Non-pigmented ciliary epithelial cell (primary cell): ENCODE data around the gene LRMDA.
"Not testable (repeated sequence)": the region's sequence is repeated elsewhere in the genome, so short reads cannot be mapped to it uniquely, and the experiment has no call there.

ENCODE experiments used
- DNase-seq: peaks from one replicate; pipeline ENCODE4 v3.0.0-alpha.2; 2010; ENCODE audit warnings: low read depth

LRMDA gene

DNA sequence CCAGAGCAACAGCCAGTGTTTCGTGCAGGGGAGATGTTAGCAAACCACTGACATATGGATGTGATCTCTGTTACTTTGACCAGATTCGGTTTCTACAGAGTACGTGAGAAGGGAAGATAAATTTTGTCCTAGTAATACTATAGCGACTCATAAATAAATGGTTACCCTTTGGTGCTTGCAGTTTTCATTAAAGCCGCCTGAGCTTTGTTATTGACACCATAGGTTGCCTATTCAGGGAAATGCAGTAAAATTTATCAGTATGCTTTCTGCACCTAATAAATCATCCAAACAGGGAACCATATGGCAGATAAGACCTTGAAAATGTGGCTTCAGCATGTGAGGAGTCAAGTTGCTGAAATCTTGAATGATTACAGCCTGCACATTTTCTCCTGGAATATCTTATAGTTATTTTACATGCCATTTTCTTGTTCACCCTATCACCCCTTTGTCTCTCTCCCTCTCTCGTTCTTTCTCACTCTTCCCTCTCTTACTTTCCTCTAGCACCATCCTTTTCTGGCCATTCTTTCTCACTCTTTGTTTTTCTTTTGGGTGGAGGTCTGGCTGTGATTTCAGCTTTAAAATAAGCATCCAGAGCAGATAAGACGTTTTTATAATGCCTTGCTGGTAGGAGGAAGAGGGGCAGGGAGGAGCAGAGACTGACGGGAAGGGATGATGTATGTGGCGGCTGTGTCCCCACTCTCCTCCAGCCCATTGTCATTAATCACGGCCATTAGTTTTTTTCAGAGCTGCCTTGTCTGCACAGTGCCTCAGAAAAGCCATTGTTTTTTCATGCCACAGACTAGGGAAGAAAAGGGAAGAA lies 182.5 kb downstream of the LRMDA start:
- no peak for DNase-seq

DNA sequence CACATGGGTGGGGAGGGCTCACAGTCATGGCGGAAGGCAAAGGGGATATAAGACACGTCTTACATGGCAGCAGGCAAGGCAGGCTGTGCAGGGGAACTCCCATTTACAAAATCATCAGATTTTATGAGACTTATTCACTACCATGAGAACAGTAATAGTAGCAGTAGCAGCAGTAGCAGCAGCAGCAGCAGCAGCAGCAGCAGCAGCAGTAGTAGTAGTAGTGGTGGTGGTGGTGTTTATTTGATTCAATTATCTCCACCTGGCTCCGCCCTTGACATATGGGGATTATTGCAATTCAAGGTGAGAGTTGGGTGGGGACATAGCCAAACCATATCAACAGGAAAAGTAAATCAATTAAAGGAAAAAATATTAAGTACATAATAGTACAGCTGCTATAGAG lies 184.7 kb downstream of the LRMDA start:
- DNase-seq: no peak

DNA sequence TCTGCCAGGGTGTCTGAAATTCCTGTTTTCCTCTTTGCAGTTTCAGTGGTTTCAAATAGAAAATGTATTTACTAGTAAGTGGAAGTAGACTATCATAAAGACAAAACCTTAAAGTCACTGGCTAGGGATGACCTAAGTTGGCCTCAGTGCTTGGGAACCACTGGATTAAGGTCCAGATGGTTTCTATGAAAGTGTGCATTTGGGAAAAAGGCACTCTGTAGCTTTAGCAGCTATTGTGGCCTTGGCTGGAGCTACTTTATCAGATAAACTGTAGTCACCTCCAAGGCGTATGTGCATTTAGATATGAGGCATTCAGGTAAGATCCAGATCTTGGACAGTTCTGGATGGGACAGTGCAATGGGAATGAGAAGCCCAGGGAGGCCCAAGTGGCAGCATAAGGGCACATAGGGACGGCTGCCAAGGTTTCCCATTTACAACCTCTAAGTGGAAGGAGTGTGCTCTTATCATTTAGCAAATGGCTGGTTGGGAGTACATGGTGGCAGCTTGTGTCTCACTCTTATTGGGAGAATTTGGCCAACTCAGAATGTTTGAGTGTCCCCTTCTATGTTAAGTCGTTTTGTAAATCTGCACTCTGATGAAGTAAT lies 185.6 kb downstream of the LRMDA start:
- no peak for DNase-seq

DNA sequence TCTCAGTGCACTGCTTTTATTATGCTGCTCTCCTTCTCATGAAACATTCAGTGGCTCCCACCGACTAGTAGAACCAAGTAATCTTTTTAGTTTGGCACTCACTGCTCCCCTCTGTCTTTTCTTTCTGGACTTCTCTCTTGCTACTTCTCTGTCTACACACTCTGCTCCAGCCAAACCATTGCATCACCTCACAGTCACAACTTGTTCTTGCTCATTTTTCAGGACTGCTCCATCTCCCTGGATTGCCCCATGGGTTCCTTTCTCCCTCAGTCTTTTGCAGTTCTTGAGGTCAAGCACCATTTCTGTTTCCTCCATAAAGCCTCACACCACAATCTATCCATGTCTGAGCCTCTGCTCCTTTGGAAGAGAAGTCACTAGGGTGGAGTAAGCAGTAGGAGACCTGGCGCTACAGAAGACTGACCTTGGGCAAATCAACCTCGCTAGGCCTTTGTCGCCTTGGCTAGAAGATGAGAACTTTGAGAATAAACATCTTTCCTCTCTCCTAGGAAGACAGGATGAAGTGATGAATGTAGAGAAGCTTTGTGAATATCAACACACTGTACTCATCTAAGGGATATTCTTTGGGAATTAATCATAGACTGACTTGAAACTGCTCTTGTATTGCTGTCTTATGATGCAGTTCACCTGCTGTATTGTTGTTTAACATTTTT lies 186.2 kb downstream of the LRMDA start:
- DNase-seq: no peak

DNA sequence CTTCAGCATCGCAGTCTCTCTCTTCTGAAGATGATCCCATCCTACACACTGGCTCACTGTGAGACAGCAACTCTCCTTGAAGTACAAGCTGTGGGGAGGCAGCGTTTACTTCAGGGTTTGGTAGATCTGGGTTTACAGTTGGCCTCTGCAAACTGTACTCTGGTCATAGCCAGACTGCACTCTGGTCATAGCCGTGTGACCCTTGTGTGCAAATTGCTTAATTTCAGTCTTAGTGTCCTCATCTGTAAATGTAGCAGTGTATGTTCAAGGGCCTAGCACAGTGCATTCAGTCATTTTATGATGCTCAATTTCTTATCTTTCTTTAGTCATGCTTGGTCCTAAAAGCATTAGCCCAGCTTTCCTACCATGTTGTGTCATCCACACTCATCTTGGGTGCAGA lies 188.2 kb downstream of the LRMDA start:
- DNase-seq: no peak

DNA sequence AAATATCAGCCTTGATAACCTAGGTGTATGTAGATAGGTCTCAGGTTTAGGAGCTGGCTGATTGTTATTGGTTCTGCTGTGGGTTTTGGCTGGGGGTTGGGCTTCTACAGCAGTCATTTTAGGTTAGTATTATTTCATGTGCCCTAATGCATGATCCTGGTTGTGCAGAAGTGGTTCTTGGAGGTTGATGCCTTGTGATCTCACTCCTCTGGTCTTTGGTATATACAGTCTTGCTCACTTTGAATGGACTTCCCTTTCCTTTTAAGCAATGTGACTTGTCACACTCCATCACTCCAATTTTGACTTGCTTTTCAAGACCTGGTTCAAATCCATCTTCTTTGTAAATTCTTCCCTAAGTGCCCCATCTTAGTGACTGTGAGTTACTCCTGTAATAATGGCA lies 188.9 kb downstream of the LRMDA start:
- DNase-seq: no peak

DNA sequence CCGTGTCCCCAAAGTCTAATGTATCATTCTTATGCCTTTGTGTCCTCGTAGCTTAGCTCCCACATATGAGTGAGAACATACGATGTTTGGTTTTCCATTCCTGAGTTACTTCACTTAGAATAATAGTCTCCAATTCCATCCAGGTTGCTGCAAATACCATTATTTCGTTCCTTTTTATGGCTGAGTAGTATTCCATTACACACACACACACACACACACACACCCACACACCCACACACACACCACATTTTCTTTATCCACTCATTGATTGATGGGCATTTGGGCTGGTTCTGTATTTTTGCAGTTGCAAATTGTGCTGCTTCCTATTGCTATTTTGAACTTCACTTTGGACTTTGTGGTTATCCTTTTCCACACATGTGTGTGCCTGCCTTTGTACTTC lies 189.6 kb downstream of the LRMDA start:
- not testable (repeated sequence) for DNase-seq

DNA sequence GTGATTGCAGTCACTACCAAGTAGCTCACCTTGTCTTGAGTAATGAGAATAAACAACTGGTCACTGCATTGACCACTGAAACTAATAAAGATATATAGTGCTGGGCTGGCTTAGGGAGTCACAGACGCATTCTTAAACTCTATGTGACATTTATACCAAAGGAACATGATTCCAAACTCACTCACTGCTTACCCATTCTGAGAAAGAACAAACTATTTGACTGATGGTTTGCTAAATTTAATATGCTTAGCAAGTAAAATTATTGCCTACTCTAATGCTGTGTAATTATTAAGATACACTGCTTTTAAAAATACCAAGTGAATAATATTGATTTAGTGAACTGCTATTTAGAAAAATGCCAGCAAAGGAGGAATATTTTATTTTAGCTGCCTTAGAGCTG lies 191.1 kb downstream of the LRMDA start:
- DNase-seq: no peak

DNA sequence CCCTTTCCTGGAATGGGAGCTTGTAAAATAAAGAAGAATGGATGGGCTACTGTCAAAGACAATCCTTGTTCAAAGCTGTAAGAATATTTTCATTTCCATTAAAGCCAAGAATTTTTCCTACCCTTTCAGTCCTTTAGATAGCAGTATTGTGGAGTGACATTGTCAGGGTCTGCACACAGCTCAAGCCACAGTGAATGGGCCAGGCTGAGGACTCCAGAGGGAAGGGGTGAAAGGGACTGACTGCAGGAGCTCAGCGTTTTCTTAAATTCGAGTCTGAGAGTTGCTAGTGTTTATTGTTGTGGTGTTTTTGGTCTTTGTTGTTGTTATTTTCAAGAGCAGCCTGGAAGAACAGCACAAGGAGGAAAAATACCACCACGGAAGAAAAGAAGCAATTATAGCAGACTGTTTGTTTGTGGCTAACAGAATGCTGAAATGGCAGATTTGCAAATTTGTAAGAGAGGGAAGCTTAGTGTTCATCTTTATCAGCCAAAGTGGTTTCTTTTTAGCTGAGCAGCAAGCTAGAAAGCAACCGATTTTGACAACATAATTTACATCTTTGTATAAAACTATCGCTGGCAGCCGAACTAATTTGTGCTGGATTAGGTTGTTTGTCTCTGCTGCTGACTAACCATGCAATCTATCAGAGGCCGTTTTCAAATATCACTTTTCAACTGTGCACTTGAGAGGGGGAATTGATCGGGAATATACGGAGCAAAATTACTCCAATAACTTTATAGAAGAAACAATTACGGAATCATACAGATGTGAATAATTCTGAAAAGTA lies 192.1 kb downstream of the LRMDA start:
- no peak for DNase-seq

DNA sequence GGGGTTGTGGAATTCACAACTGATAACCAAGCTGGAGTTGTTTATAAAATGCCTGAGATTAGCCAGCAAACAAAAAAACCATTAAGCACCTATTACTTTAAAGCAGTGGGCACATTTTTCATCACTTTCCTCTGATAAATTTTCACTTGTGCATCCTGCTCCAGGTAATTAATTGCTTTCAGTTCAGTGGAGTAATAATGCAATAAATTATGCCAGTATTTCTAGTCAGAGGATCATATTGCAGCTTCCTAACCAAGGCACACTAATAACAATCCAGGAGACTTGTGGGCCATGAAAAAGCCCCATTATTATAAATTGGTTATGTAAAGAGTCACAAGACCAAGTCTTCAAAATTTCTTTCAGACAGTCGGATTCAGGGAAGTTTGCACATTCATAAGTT lies 193.2 kb downstream of the LRMDA start:
- no peak for DNase-seq

DNA sequence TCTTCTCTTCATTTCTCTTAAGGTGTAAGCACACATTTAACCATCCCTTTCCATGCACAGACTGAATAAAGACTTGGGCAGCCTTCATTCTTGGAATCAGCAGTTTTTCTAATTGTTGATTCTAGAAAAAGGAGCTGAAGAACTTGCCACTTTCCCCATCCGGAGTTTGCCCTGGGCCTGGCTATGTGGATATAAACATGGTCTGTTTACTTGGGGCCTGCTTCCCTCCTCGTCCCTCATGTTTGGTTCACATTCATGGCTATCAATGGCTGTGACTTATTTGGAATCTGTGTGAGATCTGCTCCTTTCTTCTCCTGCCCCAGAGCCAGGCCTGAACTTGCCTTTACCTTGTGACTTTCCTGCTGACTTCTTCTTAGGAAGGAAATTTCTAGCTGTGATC lies 199.3 kb downstream of the LRMDA start:
- DNase-seq: no peak

DNA sequence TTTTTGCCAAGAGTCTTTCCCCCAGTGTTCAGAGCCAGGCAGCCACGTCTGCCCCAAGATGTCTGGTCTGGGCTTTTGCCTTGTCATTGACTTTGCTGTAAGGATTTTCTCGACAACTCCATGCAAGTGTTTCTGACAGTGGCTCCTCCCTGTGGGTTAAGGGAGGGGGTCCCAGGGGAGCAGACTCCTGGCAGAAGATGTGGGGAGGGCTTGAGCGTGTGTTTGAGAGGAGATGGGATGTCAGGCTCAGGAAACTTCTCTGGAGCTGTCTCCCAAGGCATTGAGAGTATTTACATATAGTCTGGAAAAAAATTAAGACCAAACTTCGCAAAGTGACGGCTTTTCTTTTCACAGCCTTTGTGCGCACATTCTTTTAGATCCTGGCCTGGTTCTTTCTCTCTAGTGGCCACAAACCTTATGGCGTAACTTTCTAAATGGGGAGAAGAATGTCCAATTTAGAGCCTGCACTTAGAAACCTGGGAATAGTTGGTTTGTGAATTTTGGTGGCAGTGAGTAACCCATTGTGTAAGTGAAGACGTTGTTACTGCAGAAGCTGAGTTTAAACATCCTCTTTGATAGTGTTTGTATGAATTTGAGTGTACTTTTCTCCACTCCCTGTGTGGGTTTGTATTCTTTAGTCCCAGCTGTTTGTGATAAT lies 201.5 kb downstream of the LRMDA start:
- no peak for DNase-seq

DNA sequence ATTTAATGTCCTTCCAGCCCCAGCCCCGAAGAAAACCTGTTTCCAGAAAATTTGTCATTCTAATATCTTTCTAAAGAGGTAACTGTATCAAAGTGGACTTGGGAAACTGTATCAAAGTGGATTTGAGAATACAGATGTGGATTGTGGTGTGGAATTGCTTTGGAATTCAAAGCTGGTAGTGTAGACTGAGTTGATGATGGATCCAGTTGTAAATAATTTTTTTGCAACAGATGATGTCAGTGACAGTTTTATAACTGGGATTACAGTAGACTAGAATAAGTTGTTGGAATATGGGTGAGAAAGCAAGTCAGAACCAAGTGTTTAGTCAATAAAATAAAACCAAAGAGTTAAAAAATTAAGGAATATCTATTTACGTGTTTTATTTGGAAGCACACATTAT lies 202.1 kb downstream of the LRMDA start:
- no peak for DNase-seq

DNA sequence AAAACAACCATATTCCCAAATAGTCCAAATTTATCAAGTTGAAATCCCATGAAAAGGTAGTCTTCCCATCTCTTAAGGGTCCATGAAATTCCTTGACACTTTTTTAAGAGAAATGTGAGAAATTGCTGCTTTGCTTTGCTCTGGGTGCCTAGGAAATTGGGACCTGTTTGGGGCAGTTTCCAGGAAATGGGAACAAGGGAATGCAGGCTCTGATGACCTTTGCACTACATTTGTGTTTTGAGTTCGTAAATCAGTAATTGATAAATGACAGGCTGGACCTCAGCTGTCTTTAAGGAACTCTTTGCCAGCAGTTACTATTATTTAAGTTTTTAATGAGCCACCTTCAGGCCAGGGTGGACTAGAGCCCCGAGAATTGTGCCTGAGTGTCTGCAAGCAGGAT lies 203.5 kb downstream of the LRMDA start:
- DNase-seq: no peak

DNA sequence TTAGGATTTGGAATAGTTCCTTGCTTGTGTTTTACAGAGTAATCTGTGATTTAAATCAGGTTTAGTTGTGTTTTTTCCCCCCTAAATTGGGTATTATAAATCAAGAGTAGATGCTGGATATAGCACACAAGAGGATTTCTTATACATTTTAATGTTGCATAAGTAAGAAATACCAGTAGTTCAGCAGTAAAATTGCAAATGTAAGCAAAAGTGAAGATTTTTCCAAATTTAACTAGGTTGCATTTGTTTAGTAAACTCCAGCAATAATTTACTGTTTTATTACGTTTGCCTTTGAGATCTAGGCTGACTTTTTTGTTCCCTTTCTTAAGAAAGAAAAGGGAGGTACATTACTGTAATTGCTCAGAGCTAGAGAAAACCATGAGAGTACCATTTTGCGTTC lies 207.3 kb downstream of the LRMDA start:
- DNase-seq: no peak

DNA sequence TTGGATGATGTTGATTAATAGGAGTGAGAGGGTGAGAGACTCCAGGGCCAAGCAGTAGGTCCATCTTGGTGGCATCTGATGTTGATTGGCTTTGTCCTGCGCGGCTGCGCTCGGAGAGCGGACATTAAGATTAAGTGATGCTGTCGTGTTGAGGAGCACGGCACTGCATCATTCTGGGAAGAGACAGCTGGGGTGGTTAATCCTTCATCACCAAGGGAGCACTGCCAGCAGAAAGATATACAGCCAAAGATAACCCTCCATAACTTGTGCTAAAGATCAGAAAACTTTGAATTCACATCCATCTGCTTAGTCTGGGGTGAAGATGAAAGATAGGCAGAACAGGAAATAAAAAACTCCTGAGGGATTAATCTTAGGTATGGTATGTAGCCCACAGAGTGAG lies 208.3 kb downstream of the LRMDA start:
- DNase-seq: no peak

DNA sequence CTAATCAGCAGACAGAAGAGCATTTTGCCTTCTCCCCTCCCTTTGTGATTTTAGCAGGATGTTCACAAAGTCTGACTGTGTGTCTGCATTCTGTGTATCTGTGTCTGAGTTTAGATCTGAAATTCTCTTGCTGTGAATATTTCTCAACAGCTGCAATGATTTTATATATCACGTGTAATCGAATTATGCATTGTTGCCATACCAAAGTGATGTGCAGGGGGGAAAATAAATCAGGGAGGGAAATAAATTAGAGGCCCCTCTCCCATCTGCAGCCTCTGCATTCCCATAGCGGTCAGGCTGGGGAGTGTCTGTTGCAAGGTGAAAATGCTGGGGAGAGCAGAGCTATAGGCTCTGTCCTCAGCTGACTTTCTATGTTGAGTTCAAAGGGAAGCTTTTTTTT lies 209.0 kb downstream of the LRMDA start:
- no peak for DNase-seq

DNA sequence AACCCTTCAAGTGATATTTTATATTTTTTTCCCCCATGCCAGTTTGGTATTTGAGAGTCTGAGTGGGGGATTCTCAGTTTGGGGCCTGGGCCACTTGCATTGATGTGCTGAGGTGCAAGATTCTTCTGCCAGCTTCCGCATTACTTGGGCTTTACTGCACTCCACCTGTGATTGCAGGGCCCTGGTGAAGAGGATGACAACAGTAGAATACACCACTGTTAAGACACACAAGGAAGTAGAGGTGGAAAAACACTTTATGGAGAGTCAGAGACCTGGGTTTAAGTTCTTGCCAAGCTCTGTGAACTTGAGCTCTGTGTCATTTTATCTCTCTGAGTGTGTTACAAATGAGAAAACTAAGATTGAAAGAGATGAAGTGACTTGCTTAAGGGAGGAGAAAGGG lies 209.4 kb downstream of the LRMDA start:
- no peak for DNase-seq

DNA sequence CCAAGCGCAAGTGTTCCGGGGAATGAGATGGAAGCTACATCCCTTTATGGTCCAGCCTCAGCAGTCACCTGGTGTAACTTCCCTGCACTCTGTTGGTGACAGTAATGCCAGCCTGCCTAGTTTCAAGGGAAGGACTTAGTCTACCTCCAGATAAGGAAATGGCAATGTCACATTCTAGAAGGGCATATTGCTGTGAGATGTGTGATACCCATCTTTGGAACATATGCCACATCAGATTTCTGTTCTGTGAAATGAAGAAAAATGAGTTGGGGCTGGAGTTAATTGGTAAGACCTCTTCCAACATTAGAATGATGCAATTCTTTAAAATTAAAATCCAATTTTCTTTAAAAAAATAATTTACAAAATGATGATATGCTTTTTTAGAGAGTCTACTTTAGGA lies 212.0 kb downstream of the LRMDA start:
- no peak for DNase-seq

DNA sequence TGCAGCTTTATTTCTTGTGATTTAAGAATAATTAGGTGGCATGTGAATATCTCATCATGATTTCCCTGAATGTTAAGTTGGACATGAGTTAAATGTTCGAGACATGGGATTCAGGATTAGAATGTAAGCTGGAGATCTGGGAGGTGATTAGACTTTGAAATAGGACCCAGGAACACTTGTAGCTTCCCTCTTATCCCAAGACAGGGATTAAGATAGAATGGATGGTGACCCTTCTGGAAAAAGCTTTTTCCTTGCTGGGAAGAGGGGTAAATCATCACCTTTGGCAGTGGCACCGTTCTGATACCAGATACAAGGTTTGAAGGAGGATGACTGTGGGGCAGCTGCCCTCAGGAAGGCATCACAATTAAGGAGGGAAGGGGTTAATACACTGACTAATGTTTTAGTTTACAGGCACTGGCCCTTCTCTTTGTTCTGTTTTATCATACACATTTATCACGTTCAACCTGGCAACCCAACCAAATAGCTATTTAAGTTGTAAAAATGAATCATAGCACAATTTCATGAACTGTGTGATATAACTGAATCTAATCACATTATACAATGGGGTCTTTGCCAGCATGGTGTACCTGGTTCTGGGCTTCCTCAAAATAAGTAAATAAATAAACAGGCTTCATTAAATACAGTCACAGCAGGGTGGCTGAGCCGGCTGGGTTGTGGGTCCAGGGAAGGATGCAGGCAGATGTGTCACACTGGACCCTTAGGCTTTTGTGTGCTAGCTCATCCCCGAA lies 212.7 kb downstream of the LRMDA start:
- no peak for DNase-seq

DNA sequence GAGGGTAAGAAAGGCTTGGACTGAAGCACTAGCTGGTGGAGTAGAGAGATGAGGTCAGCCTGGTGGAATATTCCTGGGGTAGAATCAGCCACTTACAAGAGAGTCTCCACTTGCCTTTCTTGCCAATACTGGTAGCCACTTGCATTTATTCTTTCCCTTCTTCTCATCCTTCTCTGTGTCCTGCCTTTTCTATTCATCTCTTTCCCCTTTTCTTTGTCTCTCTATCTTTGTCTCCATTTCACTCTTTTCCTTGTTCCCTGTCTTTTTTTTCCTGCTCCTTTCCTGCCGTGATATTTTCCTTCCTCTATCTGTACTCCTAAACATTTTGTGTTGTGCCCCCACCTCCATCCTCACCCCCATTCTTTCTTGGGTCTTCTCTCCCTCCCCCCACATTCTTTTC lies 214.3 kb downstream of the LRMDA start:
- no peak for DNase-seq
